Prostate gland (tissue), 2 donors: ENCODE measurements around the gene AMD1. TPM values are rescaled to one million over a fixed set of nuclear protein-coding genes. Genes with fewer than 3 reads are reported as not detected.

Experiments
- DNase-seq: peaks from one replicate; pipeline ENCODE4 v3.0.0-alpha.2; 2019; ENCODE audit warnings: low spot score
- H3K27ac ChIP-seq, 2 donors: fragments of 200-600 bp; sonication (generic); 2 replicates each; pipeline ENCODE4 v1.5.1; 2017 to 2019
- H3K27me3 ChIP-seq: fragments of 200-600 bp; sonication (generic); replicated peaks from 2 replicates; pipeline ENCODE4 v1.5.1; 2019; ENCODE audit not compliant: insufficient read depth
- H3K36me3 ChIP-seq, 2 donors: fragments of 200-600 bp; sonication (generic); 1 replicate in 1 of 2; 2 replicates in 1 of 2; pipeline versions ENCODE4 v1.5.1 to v1.8.1; 2017 to 2019
- H3K4me1 ChIP-seq: fragments of 200-600 bp; sonication (generic); replicated peaks from 2 replicates; pipeline ENCODE4 v1.5.1; 2019
- H3K4me3 ChIP-seq, 2 donors: fragments of 200-600 bp; sonication (generic); 2 replicates each; pipeline ENCODE4 v1.5.1; 2017 to 2019
- H3K9me3 ChIP-seq: fragments of 200-600 bp; sonication (generic); 2 replicates; pipeline ENCODE4 v1.5.1; 2017
- POLR2A ChIP-seq: fragments of 450-650 bp; IDR thresholded peaks from one replicate; pipeline ENCODE4 v1.6.1; 2016; ENCODE audit warnings: antibody characterized with exemption, mild to moderate bottlenecking
- POLR2AphosphoS5 ChIP-seq: sonication (generic); formaldehyde crosslinking; IDR thresholded peaks from one replicate; pipeline ENCODE4 v1.6.1; 2017; ENCODE audit warnings: antibody characterized with exemption
- WGBS: methylation state at CpG from one replicate; pipeline ENCODE4 v1.1.5; 2018; 5-methylcytosine and 5-hydroxymethylcytosine counted together
- intact Hi-C: fragments of 100-400 bp; cut with DNase I; formaldehyde crosslinking; loops from one replicate; pipeline ENCODE4 v1.14.2; 2022
- total RNA-seq, 2 donors: library from RNA; depleted of rRNA; stranded (reverse); fragments of >200 nt; gene quantifications; one replicate each; pipeline ENCODE4 v1.1.0, GENCODE V29; 2016
- TF ChIP-seq, protein P1 (sequence below), 4 experiments: fragments of 200-600 bp in 2 of 4; fragments of 450-650 bp in 2 of 4; sonication (generic) in 2 of 4; IDR thresholded peaks; 1 replicate in 3 of 4; 2 replicates in 1 of 4; pipeline ENCODE4 v1.5.1; 2016 to 2019; ENCODE audit warnings: antibody characterized with exemption in 4 of 4, mild to moderate bottlenecking in 2 of 4, moderate library complexity in 2 of 4

AMD1 gene
- total RNA-seq, 2 donors from 2014 or later, result 286 to 504 TPM

DNA sequence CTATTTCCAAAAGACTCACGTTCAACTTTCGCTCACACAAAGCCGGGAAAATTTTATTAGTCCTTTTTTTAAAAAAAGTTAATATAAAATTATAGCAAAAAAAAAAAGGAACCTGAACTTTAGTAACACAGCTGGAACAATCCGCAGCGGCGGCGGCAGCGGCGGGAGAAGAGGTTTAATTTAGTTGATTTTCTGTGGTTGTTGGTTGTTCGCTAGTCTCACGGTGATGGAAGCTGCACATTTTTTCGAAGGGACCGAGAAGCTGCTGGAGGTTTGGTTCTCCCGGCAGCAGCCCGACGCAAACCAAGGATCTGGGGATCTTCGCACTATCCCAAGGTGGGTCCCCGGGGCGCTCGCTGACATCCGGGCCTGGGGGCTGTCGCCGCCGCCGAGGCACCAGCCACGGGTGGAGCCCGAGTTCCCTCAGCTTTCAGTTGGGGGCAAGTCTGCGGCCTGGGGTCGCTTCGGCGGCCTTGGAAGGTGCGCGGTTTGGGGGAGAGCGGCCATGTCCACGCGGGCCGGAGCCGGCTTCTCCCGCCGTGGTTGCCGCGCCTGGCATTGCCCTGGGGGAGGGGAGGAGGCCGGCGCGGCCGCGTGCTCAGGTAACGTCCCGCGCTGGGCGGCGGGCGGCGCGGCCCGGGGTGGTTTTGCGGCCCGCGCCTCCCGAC, 429 bp downstream of the AMD1 start:
- no peaks in the 10 kb centered on the region for H3K27me3 ChIP-seq
- H3K4me3 ChIP-seq, result peak overlapping the region; percentile 91 to 94
- peak overlapping the region; percentile 96 for H3K27ac ChIP-seq
- no peaks in the 10 kb centered on the region for H3K9me3 ChIP-seq
- H3K36me3 ChIP-seq, result no peaks in the 10 kb centered on the region
- DNase-seq, result peak; percentile 25
- H3K4me1 ChIP-seq, result no peaks in the 10 kb centered on the region
- WGBS, result under 1% methylated on average over 42 of the region's 60 CpGs
- TF ChIP-seq, protein P1, sequence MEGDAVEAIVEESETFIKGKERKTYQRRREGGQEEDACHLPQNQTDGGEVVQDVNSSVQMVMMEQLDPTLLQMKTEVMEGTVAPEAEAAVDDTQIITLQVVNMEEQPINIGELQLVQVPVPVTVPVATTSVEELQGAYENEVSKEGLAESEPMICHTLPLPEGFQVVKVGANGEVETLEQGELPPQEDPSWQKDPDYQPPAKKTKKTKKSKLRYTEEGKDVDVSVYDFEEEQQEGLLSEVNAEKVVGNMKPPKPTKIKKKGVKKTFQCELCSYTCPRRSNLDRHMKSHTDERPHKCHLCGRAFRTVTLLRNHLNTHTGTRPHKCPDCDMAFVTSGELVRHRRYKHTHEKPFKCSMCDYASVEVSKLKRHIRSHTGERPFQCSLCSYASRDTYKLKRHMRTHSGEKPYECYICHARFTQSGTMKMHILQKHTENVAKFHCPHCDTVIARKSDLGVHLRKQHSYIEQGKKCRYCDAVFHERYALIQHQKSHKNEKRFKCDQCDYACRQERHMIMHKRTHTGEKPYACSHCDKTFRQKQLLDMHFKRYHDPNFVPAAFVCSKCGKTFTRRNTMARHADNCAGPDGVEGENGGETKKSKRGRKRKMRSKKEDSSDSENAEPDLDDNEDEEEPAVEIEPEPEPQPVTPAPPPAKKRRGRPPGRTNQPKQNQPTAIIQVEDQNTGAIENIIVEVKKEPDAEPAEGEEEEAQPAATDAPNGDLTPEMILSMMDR (IDR thresholded peaks at IDR 0.05), result no peak
- TF ChIP-seq POLR2AphosphoS5 (no peak), POLR2A (no peak)
- intact Hi-C loops, result loop anchor here (2.0 to 10.0 kb wide), 3 partner anchors 60 to 193 kb away; partner anchors contain the start of genes CDK19 and GTF3C6

DNA sequence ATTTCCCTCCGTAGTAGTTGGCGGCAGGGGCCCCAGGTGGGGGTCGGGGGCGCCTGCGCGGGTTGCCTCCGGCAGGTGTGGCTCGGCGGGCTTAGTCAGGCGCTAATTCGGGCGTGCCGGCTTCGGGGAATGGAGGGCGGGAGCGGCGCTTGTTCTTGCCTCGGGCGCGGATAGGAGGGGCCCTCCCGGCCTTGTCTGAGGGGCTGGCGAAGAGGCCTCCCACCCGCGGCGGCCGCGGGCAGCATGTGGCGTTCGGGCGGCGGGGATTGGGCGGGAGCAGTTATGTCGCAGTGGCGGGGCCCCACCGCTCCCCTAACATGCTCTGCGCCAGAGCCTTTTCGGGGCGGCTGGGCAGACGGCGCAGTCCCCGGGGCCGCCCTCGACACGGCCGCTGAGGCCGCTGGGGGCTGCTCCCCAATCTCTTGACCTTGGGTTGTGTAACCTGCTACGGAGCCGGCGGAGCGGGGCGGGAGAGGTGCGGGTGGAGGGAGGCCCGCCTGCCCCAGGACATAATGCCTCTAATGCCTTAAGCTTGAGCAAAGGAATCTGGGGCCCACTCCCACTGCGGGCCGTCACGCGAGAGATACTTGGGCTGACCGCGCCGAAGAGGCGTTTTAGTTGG, 1.1 kb downstream of the AMD1 start:
- peak overlapping the region; percentile 91 to 94 for H3K4me3 ChIP-seq
- 1% methylated on average over 61 of the region's 61 CpGs for WGBS
- no peaks in the 10 kb centered on the region for H3K27me3 ChIP-seq
- intact Hi-C loops, result loop anchor here (2.0 to 10.0 kb wide), 3 partner anchors 61 to 193 kb away; partner anchors contain the start of genes CDK19 and GTF3C6
- H3K9me3 ChIP-seq, result no peaks in the 10 kb centered on the region
- TF ChIP-seq POLR2AphosphoS5, result no peak
- TF ChIP-seq, protein P1 (IDR thresholded peaks at IDR 0.05), result peak in 1 of 4 experiments; percentile 12
- H3K27ac ChIP-seq, result peak overlapping the region; percentile 96
- no peaks in the 10 kb centered on the region for H3K36me3 ChIP-seq
- DNase-seq, result peak; percentile 20
- no peaks in the 10 kb centered on the region for H3K4me1 ChIP-seq

DNA sequence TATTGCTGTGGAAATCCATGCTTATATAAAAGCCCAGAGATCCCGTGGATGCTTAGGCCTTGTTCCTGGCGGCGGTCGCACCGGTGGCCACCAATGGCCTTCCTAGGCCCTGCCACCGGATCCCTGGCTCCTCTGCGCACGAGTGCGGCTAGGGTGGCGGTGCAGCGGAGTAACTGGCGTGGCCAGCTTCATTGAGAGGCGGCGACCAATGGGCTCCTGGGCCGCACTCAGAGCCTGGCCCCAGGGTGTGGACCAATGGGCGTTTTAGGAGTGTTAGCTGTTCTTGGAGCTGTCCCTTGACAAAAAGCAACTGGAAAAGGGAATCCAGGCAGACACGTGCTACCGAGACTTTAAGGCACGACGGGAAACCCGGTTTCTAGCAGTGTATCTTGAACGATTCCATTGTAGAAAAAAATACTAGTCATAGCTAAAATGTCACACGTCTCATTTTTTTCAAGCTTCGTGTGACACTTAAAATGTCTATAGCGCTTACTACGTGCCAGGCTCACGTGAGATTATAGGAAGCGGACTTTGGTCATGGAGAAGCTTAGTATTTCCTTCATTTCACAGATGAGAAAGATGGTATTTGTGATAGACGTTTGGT, 1.7 kb downstream of the AMD1 start:
- Histone ChIP-seq H3K4me3 (peak overlapping the region; percentile 91 to 94), H3K4me1 (no peaks in the 10 kb centered on the region), H3K27ac (peak overlapping the region; percentile 96), H3K27me3 (no peaks in the 10 kb centered on the region), H3K9me3 (no peaks in the 10 kb centered on the region), H3K36me3 (no peaks in the 10 kb centered on the region)
- 1% methylated on average over 29 of the region's 29 CpGs for WGBS
- DNase-seq, result peak; percentile 86
- intact Hi-C loops, result loop anchor here (5.0 to 10.0 kb wide), 2 partner anchors 79 to 194 kb away; partner anchors contain the start of gene GTF3C6
- TF ChIP-seq POLR2A (peak; percentile 86), POLR2AphosphoS5 (peak; percentile 82)
- TF ChIP-seq, protein P1 (IDR thresholded peaks at IDR 0.05), result no peak

GRCh38 chr6:110876806-110877564, 2.4 kb downstream of the AMD1 start:
- H3K4me3 ChIP-seq, result peak overlapping the region; percentile 91 to 94
- DNase-seq, result no peak
- H3K27me3 ChIP-seq, result no peaks in the 10 kb centered on the region
- H3K9me3 ChIP-seq, result no peaks in the 10 kb centered on the region
- 32% methylated on average over 10 of the region's 10 CpGs for WGBS
- intact Hi-C loops, result loop anchor here (5.0 to 10.0 kb wide), 2 partner anchors 78 to 195 kb away; partner anchors contain the start of gene GTF3C6
- no peaks in the 10 kb centered on the region for H3K36me3 ChIP-seq
- H3K27ac ChIP-seq, result peak overlapping the region; percentile 96
- H3K4me1 ChIP-seq, result no peaks in the 10 kb centered on the region
- TF ChIP-seq POLR2AphosphoS5 (peak; percentile 25), POLR2A (no peak)
- TF ChIP-seq, protein P1 (IDR thresholded peaks at IDR 0.05), result no peak
